BLaER1 (cell line): ENCODE data around the gene OSMR.
"Not testable (repeated sequence)": the region's sequence is repeated elsewhere in the genome, so short reads cannot be mapped to it uniquely, and the experiment has no call there.

Experiments
- H3K27ac ChIP-seq: shearing (Covaris generic); formaldehyde crosslinking; 2 replicates; pipeline ENCODE4 v1.8.1; 2022
- H3K27me3 ChIP-seq: shearing (Covaris generic); formaldehyde crosslinking; 2 replicates; pipeline ENCODE4 v1.8.1; 2022
- H3K36me3 ChIP-seq: shearing (Covaris generic); formaldehyde crosslinking; 2 replicates; pipeline ENCODE4 v1.8.1; 2022
- H3K4me1 ChIP-seq: shearing (Covaris generic); formaldehyde crosslinking; 2 replicates; pipeline ENCODE4 v1.8.1; 2022
- H3K4me2 ChIP-seq: shearing (Covaris generic); formaldehyde crosslinking; 2 replicates; pipeline ENCODE4 v1.8.1; 2022
- H3K4me3 ChIP-seq: shearing (Covaris generic); formaldehyde crosslinking; 2 replicates; pipeline ENCODE4 v1.8.1; 2022
- H3K9ac ChIP-seq: shearing (Covaris generic); formaldehyde crosslinking; 2 replicates; pipeline ENCODE4 v1.8.1; 2022
- H3K9me3 ChIP-seq: shearing (Covaris generic); formaldehyde crosslinking; 2 replicates; pipeline ENCODE4 v1.8.1; 2022
- H4K20me1 ChIP-seq: shearing (Covaris generic); formaldehyde crosslinking; 2 replicates; pipeline ENCODE4 v1.8.1; 2022
- Cebpa-rat ChIP-seq: shearing (Covaris generic); IDR thresholded peaks from 2 replicates; pipeline ENCODE4 v1.8.1; 2022

Gene OSMR

GRCh38 chr5:38848637-38849036, 2.8 kb downstream of the OSMR start:
- peaks cover 28% of the 10 kb centered on the region for H3K27me3 ChIP-seq
- H3K4me1 ChIP-seq: 0 out of 2 replicates have a peak, but pooled peaks cover 6% of the 10 kb centered on the region
- no peaks in the 10 kb centered on the region for H3K36me3 ChIP-seq
- TF ChIP-seq Cebpa-rat: no peak
- no peak overlapping the region for H3K4me2 ChIP-seq
- H3K9ac ChIP-seq: no peak overlapping the region
- no peak overlapping the region for H3K4me3 ChIP-seq
- H3K9me3 ChIP-seq: peaks cover 34% of the 10 kb centered on the region
- H3K27ac ChIP-seq: no peak overlapping the region
- H4K20me1 ChIP-seq: no peaks in the 10 kb centered on the region

DNA sequence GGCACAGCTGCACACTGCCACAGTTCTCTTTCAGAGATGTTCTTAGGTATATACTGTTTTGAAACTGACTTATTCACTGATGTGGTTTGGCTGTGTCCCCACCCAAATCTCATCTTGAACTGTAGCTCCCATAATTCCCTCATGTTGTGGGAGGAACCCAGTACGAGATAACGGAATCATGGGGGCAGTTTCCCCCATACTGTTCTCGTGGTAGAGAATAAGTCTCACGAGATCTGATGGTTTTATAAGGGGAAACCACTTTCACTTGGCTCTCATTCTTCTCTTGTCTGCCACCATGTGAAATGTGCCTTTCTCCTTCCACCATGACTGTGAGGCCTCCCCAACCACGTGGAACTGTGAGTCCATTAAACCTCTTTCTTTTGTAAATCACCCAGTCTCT, 5.8 kb downstream of the OSMR start:
- H3K9me3 ChIP-seq: peaks cover 16% of the 10 kb centered on the region
- H3K27me3 ChIP-seq, H3K4me1 ChIP-seq, H3K4me2 ChIP-seq, H3K27ac ChIP-seq, H3K36me3 ChIP-seq, H4K20me1 ChIP-seq, H3K4me3 ChIP-seq, H3K9ac ChIP-seq: not testable (repeated sequence)

DNA sequence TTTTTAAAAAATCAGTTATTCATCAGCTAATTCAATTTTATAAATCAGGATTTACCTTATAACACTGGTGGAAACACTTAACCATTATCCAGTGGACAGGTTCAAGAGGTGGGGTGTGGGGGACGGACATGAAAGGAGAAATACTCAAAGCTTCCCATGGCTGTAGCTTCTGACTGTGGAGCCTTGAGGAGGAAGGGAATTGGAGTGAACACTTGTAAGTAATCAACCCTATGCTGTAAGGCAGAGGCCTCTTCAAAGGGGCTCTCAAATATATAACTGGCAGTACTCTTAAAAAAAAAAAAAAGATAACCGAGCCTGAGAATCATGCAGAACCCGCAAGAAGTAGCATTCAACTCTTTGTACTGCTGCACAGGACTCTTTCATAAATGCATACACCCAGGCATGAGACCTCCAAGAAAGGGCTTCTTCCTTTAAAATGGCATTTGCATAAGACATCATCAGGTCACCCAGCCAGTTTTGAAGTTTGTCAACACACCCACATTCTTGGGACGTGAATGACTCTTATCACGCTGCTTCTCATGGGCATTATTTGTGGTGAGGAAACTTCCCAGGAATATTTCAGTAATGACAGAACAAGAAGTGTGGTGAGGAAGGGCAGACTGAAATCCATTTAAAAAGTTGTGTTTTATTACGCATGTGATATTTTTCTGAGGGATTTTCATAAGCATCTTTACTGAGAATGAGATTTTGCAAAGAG, 8.1 kb downstream of the OSMR start:
- no peaks in the 10 kb centered on the region for H3K36me3 ChIP-seq
- H3K9me3 ChIP-seq: peaks cover 12% of the 10 kb centered on the region
- H3K27ac ChIP-seq: no peak overlapping the region
- no peaks in the 10 kb centered on the region for H4K20me1 ChIP-seq
- no peak overlapping the region for H3K4me3 ChIP-seq
- H3K4me1 ChIP-seq: no peaks in the 10 kb centered on the region
- H3K4me2 ChIP-seq: no peak overlapping the region
- H3K27me3 ChIP-seq: no peaks in the 10 kb centered on the region
- TF ChIP-seq Cebpa-rat: no peak
- H3K9ac ChIP-seq: no peak overlapping the region

- Histone ChIP-seq H3K9me3 (peaks cover 12% of the 10 kb centered on the region), H3K36me3 (no peaks in the 10 kb centered on the region), H4K20me1 (no peaks in the 10 kb centered on the region), H3K4me1 (no peaks in the 10 kb centered on the region), H3K27ac (no peak overlapping the region), H3K4me2 (no peak overlapping the region), H3K27me3 (no peaks in the 10 kb centered on the region), H3K4me3 (no peak overlapping the region), H3K9ac (no peak overlapping the region)
- TF ChIP-seq Cebpa-rat: no peak
These were observed 9.1 kb downstream of the OSMR start for GRCh38 chr5:38854907-38855306.

- no peak overlapping the region for H3K9ac ChIP-seq
- H3K27ac ChIP-seq: no peak overlapping the region
- TF ChIP-seq Cebpa-rat: no peak
- no peaks in the 10 kb centered on the region for H3K36me3 ChIP-seq
- no peaks in the 10 kb centered on the region for H3K4me1 ChIP-seq
- no peaks in the 10 kb centered on the region for H4K20me1 ChIP-seq
- no peaks in the 10 kb centered on the region for H3K27me3 ChIP-seq
- H3K4me2 ChIP-seq: no peak overlapping the region
- peaks cover 15% of the 10 kb centered on the region for H3K9me3 ChIP-seq
- no peak overlapping the region for H3K4me3 ChIP-seq
These were observed 10.8 kb downstream of the OSMR start for GRCh38 chr5:38856660-38857059.

DNA sequence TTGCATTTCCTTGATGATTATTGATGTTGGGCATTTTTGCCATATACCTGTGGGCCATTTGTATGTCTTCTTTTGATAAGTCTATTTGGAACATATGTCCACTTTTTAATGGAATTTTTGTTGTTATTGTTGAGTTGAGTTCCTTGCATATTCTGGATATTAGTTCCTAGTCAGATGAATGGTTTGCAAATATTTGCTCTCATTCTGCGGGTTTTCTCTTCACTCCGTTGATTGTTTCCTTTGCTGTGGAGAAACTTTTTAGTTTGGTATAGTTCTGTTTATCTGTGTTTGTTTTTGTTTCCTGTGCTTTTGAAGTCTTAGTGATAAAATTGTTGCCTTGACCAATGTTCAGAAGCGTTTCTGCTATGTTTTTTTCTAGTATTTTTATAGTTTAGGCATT, 13.0 kb downstream of the OSMR start:
- no peak overlapping the region for H3K27ac ChIP-seq
- no peak overlapping the region for H3K4me2 ChIP-seq
- no peaks in the 10 kb centered on the region for H4K20me1 ChIP-seq
- no peaks in the 10 kb centered on the region for H3K4me1 ChIP-seq
- no peaks in the 10 kb centered on the region for H3K36me3 ChIP-seq
- H3K9me3 ChIP-seq: peaks cover 18% of the 10 kb centered on the region
- H3K27me3 ChIP-seq: no peaks in the 10 kb centered on the region
- H3K9ac ChIP-seq: no peak overlapping the region
- TF ChIP-seq Cebpa-rat: no peak
- no peak overlapping the region for H3K4me3 ChIP-seq

DNA sequence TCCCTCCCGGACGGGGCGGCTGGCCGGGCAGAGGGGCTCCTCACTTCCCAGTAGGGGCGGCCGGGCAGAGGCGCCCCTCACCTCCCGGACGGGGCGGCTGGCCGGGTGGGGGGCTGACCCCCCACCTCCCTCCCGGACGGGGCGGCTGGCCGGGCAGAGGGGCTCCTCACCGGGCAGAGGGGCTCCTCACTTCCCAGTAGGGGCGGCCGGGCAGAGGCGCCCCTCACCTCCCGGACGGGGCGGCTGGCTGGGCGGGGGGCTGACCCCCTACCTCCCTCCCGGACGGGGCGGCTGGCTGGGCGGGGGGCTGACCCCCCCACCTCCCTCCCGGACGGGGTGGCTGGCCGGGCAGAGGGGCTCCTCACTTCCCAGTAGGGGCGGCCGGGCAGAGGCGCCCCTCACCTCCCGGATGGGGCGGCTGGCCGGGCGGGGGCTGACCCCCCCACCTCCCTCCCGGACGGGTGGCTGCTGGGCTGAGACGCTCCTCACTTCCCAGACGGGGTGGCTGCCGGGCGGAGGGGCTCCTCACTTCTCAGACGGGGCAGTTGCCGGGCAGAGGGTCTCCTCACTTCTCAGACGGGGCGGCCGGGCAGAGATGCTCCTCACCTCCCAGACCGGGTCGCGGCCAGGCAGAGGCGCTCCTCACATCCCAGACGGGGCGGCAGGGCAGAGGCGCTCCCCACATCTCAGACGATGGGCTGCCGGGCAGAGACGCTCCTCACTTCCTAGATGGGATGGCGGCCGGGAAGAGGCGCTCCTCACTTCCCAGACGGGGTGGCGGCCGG, 16.4 kb downstream of the OSMR start:
- not testable (repeated sequence) for H3K27ac ChIP-seq, H3K27me3 ChIP-seq, H3K4me3 ChIP-seq, H3K4me2 ChIP-seq, H3K9ac ChIP-seq, H4K20me1 ChIP-seq, H3K36me3 ChIP-seq, H3K4me1 ChIP-seq
- peaks cover 38% of the 10 kb centered on the region for H3K9me3 ChIP-seq

DNA sequence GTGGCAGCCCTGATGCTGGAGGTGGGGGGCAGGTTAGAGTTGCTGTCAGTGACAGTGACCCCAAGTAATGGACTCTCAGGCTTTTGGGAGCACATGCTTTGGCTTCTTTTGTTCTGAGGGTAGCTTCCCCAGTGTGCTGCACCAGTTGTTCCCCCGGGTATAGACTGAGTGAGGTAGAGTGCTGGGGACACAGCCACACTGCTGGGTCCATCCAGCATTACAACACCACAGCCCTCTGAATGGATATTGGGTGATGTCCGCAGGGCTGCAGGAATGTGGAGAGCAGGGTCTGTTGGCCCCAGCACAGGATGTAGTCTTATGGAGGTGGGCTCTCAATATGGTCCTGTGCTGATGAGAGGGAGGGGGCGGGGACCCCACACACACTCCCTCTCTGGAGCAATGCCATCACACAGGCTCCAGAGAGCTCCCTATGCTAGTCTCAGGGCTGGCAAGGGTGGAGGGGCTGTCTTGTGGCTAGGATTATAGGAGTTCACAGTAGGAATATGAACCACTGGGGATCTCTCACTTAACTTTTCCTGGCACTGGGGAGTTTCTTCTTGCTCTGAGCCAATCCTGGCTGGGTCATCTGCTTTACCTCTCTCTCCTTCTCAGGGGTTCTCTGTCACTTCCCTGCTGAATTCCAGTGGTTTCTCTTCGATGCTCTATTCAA, 20.7 kb downstream of the OSMR start:
- no peaks in the 10 kb centered on the region for H3K36me3 ChIP-seq
- no peaks in the 10 kb centered on the region for H3K27me3 ChIP-seq
- H3K27ac ChIP-seq: no peak overlapping the region
- no peak overlapping the region for H3K9ac ChIP-seq
- no peak overlapping the region for H3K4me2 ChIP-seq
- TF ChIP-seq Cebpa-rat: no peak
- no peaks in the 10 kb centered on the region for H3K4me1 ChIP-seq
- H3K9me3 ChIP-seq: peaks cover 32% of the 10 kb centered on the region
- H4K20me1 ChIP-seq: no peaks in the 10 kb centered on the region
- no peak overlapping the region for H3K4me3 ChIP-seq

DNA sequence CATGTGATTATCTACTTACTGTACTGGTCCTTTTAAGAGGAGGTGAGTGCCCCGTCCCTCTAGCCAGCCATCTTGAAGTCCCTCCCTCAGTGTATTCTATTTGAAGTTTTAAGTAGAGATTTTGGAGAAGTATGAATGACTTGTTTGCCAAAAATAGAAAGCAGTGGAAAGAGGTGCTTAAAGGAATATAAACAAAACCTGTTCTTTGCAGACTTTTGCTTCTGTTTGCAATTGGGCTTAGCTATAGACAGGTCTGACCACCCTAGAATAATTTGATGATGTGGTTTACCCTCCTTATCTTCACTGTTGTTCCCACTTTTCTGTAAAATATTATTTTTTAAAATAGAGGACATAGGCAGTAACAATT, 21.2 kb downstream of the OSMR start:
- no peak overlapping the region for H3K4me3 ChIP-seq
- H3K9me3 ChIP-seq: peaks cover 27% of the 10 kb centered on the region
- no peak overlapping the region for H3K9ac ChIP-seq
- no peak overlapping the region for H3K4me2 ChIP-seq
- no peak for TF ChIP-seq Cebpa-rat
- no peaks in the 10 kb centered on the region for H3K27me3 ChIP-seq
- H3K36me3 ChIP-seq: no peaks in the 10 kb centered on the region
- no peaks in the 10 kb centered on the region for H3K4me1 ChIP-seq
- no peak overlapping the region for H3K27ac ChIP-seq
- H4K20me1 ChIP-seq: no peaks in the 10 kb centered on the region

DNA sequence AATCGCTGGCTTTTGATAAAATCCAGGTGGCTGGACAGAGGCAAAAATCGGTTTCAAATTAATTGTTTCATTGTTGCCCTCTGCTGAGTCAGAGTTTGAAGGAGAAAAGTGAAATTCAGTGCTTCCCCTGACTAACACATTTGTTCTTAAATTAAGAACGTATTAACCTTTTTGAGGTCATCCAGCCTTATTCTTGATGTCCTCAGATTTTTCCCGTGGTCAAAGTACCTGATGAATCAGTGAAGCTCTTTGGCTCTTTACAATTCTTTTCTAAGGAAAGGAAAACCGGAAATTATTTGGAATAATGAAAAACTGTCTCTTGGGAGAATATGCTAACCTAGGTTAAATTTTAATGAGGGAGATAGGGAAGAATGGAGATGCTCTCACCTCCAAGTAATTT, 21.6 kb downstream of the OSMR start:
- no peak for TF ChIP-seq Cebpa-rat
- Histone ChIP-seq H3K9ac (no peak overlapping the region), H4K20me1 (no peaks in the 10 kb centered on the region), H3K4me2 (no peak overlapping the region), H3K4me3 (no peak overlapping the region), H3K4me1 (no peaks in the 10 kb centered on the region), H3K27ac (no peak overlapping the region), H3K36me3 (no peaks in the 10 kb centered on the region), H3K9me3 (peaks cover 25% of the 10 kb centered on the region), H3K27me3 (no peaks in the 10 kb centered on the region)
